H7 (cell line): ENCODE measurements around the gene FKBP4. TPM values are rescaled to one million over a fixed set of nuclear protein-coding genes. Genes with fewer than 3 reads are reported as not detected.

Source experiments
- DNase-seq: peaks from one replicate; pipeline ENCODE4 v3.0.0; 2012
- H3K27me3 ChIP-seq: 2 replicates; pipeline ENCODE4 v1.6.0; 2011; ENCODE audit warnings: mild to moderate bottlenecking, low read length; ENCODE audit not compliant: control insufficient read depth, insufficient read depth
- H3K36me3 ChIP-seq: replicated peaks from 2 replicates; pipeline ENCODE4 v1.5.1; 2011; ENCODE audit warnings: low read length; ENCODE audit not compliant: control insufficient read depth, insufficient read depth
- H3K4me3 ChIP-seq: 2 replicates; pipeline ENCODE4 v1.5.1; 2011; ENCODE audit warnings: low read depth, mild to moderate bottlenecking, control low read depth, low read length, moderate library complexity; ENCODE audit not compliant: insufficient read depth
- total RNA-seq: library from RNA; depleted of rRNA; stranded (reverse); fragments of >200 nt; shearing (Covaris generic); gene quantifications from 2 replicates; pipeline ENCODE4 v1.2.3, GENCODE V29; 2014

FKBP4 gene
- total RNA-seq, 1 experiment from 2014 or later = 147 TPM

DNA sequence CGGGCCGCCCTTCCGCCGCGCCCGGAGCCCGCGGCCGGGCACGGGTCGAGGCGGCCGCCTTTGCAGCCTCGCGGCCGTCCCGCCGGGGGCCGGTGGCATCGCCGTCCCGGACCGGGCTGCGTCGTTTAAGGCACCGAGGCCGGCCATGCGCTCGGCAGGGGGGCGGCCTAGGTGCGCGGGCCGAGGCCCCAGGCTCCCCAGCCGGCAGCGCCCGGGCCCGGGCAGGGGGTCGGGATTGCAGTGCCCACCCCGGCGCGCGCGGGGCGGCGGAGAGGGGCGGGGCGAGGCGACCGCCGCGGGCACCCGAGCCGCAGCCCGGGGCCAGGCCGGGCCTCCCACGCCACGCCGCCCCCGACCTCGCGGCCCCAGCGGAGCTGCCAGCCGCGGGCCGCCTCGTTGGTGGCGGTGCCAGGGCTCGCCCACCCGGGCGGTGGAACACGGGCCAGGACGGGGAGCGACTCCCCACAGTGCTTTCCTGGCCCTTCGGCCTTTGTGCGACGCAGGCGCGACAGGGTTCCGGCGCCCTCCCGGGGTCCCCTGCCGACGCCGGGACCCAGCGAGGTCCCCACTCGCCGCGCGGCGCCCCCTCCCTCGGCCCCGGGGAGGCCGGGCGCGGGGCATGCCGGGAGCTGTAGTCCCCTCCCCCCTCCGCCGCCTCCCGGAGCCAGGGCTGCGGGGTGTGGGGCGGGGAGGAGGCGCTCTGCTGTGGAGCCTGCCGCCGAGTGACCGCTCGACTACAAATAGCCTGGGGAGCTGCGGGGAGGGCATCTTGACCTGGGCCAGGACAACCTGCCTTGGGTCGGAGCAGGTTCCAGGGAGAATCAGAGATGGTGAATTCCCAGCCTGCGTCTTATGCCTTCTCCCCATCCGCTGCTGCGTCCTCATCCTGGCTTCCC lies 769 bp downstream of the FKBP4 start:
- Histone ChIP-seq H3K4me3 (peak overlapping the region; percentile 71), H3K36me3 (peaks cover 38% of the 10 kb centered on the region), H3K27me3 (peaks cover 2% of the 10 kb centered on the region; the same call in 1 of the 2 replicates)
- DNase-seq = peak; percentile 96

DNA sequence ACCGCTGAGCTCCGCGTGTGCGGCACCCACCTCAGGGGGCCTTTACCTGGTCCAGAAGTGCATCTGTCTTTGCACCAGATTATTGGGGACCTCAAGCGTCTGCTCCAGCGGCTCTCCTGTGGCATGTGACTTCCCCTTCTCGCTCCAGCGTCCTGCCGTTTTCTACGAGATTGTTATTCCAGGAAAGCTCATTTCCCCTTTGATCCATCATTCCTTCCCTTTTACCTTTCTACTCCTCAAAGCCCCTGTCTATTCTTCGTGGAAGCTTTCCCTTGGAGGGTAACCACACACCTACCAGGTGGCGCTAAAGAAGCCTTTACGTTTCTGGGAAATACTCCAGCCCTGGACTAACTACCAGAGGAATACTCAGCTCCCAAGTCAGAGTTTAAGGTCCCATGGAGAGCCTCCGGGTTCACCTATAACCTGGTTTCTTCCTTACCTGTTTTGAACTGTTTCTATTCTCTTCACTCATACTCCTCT lies 1.5 kb downstream of the FKBP4 start:
- Histone ChIP-seq H3K27me3 (peaks cover 2% of the 10 kb centered on the region; the same call in 1 of the 2 replicates), H3K36me3 (peaks cover 44% of the 10 kb centered on the region), H3K4me3 (peak overlapping the region; percentile 71)
- DNase-seq = peak; percentile 68

GRCh38 chr12:2797721-2798418 lies 3.1 kb downstream of the FKBP4 start:
- Histone ChIP-seq H3K27me3 (peaks cover 2% of the 10 kb centered on the region; the same call in 1 of the 2 replicates), H3K36me3 (peaks cover 54% of the 10 kb centered on the region), H3K4me3 (no peak overlapping the region)
- no peak for DNase-seq

- no peak for DNase-seq
- H3K27me3 ChIP-seq = no peaks in the 10 kb centered on the region
- no peak overlapping the region for H3K4me3 ChIP-seq
- peaks cover 75% of the 10 kb centered on the region for H3K36me3 ChIP-seq
Observed at GRCh38 chr12:2800046-2800570, 5.3 kb downstream of the FKBP4 start.

DNA sequence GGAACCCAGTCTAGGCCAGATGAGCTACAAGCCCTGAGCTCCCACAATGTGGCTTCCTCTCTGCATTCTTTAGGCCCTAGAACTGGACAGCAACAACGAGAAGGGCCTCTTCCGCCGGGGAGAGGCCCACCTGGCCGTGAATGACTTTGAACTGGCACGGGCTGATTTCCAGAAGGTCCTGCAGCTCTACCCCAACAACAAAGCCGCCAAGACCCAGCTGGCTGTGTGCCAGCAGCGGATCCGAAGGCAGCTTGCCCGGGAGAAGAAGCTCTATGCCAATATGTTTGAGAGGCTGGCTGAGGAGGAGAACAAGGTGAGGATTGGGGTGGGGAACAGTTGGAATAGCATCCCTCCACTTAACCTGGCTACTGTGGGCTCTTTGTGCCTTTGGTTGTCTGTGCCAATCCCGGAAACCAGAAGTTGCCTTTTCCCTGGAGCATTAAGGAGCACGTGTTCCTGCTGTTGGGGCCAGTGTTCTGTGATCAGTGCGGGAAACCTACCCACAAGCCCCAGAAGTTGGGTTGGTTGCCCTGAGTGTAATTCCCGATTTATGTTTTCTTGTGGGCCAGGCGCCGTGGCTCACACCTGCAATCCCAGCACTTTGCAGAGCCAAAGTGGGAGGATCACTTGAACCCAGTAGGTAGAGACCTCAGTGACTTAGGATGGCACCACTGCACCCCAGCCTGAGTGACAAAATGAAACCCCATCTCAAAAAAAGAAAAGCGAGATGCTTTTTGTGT lies 6.4 kb downstream of the FKBP4 start:
- DNase-seq = no peak
- H3K36me3 ChIP-seq = peaks cover 79% of the 10 kb centered on the region
- no peak overlapping the region for H3K4me3 ChIP-seq
- H3K27me3 ChIP-seq = no peaks in the 10 kb centered on the region

DNA sequence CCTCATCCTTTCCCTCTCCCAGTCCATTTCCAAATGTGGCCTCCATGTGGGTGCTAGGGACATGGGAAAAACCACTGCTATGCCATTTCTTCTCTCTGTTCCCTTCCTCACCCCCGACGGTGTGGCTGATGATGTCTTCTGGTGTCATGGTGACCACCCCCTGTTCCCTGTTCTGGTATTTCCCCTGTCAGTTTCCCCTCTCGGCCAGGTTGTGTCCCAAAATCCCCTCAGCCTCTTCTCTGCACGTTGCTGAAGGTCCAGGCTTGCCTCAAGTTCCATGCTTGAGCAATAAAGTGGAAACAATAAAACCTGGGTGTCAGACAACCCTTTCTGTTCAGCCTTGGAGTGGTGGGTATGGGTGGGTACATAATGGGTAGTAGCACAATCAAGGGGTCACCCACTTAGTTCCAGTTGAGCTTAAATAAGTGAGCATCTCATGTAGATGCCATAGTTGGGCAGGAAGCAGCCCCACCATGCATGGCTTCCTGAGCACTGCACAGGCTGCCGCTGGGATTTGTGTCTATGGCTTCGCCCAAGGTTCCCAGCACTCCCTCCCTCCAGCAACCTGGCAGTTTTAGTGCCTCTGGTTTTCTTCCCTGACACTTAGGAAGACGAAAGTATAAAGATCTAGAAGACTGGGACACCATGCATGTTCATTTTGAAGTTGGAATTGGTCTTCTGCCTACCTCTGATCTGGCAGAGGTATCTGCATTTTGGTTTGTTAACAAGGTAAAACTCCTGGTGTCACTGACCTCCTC lies 9.0 kb downstream of the FKBP4 start:
- Histone ChIP-seq H3K36me3 (peaks cover 59% of the 10 kb centered on the region), H3K27me3 (no peaks in the 10 kb centered on the region), H3K4me3 (no peak overlapping the region)
- no peak for DNase-seq

DNA sequence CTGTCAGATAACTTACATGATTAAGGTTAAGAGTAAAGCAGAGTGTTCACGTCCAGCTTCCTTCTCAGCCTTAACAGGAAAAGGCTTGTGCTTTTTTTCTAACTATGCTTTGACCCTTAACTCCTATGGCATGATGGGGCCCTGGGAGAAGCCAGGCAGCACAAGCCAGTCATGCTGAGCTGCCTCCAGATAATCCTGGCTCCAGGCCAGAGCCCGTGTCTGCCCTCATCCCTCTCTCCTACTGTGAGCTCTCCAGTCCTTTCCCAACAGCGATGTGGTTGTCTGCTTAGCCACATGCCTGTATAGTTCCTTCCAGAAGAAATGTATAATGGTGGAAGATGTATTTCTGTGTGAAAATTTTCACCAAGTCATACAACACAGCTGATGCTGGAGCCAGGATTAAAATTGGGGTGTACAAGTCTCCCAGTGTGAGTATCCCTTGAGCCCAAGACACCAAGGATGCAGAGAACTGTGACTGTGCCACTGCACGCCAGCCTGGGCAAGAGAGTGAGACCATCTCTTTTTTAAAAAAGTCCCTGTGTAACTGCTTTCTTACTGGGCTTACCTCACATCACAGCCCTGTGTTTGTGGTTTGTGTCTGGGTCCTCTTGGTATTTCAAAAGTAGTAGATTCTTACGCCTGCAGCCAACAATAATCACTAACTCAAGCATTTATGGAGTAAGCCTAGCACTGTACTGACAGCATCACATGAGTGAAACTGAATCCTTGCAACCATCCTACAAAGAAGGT lies 9.8 kb downstream of the FKBP4 start:
- Histone ChIP-seq H3K36me3 (peaks cover 51% of the 10 kb centered on the region), H3K27me3 (no peaks in the 10 kb centered on the region), H3K4me3 (no peak overlapping the region)
- DNase-seq = no peak

- H3K27me3 ChIP-seq = no peaks in the 10 kb centered on the region
- DNase-seq = no peak
- no peak overlapping the region for H3K4me3 ChIP-seq
- H3K36me3 ChIP-seq = peaks cover 46% of the 10 kb centered on the region
Observed at GRCh38 chr12:2805143-2805520, 10.4 kb downstream of the FKBP4 start.

DNA sequence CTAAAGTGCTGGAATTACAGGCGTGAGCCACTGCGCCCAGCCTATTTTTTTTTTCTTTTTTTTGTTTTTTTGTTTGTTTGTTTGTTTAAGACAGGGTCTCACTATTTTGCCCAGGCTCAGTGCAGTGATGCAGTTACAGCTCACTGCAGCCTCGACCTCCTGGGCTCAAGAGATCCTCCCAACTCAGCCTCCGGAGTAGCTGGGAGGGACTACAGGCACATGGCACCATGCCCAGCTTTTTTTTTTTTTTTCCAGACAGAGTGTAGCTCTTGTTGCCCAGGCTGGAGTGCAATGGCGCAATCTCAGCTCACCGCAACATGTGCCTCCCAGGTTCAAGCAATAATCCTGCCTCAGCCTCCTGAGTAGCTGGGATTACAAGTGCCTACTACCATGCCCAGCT lies 11.9 kb downstream of the FKBP4 start:
- Histone ChIP-seq H3K27me3 (no peaks in the 10 kb centered on the region), H3K36me3 (peaks cover 31% of the 10 kb centered on the region), H3K4me3 (no peak overlapping the region)
- no peak for DNase-seq

- Histone ChIP-seq H3K27me3 (no peaks in the 10 kb centered on the region), H3K36me3 (no peaks in the 10 kb centered on the region; the same call in 1 of the 2 replicates), H3K4me3 (no peak overlapping the region)
- DNase-seq = no peak
Observed at GRCh38 chr12:2811801-2812200, 17.0 kb downstream of the FKBP4 start.

- H3K36me3 ChIP-seq = no peaks in the 10 kb centered on the region; the same call in 1 of the 2 replicates
- DNase-seq = peak; percentile 97
- peak within 1 kb of the TSS; percentile 80 for H3K4me3 ChIP-seq
- H3K27me3 ChIP-seq = no peaks in the 10 kb centered on the region
Observed at GRCh38 chr12:2812290-2813213, 17.8 kb downstream of the FKBP4 start, which contains the start of gene ITFG2. Gene ITFG2, plus strand, starts transcription at chr12:2812668. Its CDS starts 93 bp downstream, at chr12:2812761.
